ENCODE results near the gene DPP6. TPM values are rescaled to one million over a fixed set of nuclear protein-coding genes. Genes with fewer than 3 reads are reported as not detected.

The DPP6 gene
- total and polyA plus RNA-seq, 2 of the 8 experiments (the other 6 are each of a cell fraction or from before 2014, with no cell fraction given), result 4.7 to 6.8 TPM

DNA sequence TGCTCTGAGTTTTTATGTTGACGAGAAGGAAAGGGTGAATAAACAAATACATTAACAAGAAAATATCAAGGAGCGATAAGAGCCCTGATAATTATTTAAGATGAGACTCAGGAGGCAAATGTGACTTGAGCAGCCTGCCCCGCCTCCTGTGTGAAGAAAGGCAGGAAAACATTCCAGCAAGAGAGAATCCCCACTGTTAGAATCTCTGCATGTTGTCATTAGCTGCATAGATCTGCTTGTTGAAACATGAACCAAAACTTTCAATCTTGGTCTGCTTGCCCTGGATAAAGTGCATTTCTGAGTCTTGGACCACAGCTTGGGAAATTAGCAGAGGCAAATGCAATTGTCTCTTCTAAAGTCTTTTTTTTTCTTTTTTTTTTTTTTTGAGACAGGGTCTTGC is 120.0 kb downstream of the DPP6 start:
- H3K79me2 ChIP-seq (ENCODE audit: control insufficient read depth in 1 of 2, insufficient read depth in 2 of 2, low read length in 2 of 2), result no peaks in the 10 kb centered on the region
- no peak overlapping the region for H4K5ac ChIP-seq (ENCODE audit: insufficient read length, low read depth, low read length)
- no peak overlapping the region for H2BK5ac ChIP-seq (ENCODE audit: low read depth, low read length)
- H2AFZ ChIP-seq (ENCODE audit: low read length), result no peak overlapping the region
- no peak overlapping the region for H4K8ac ChIP-seq (ENCODE audit: extremely low read depth, insufficient read depth, low read length)
- no peak overlapping the region for H3K14ac ChIP-seq (ENCODE audit: insufficient read length)
- CTCF ChIA-PET (ENCODE audit: partially characterized antibody), result no interaction called here
- no peaks in the 10 kb centered on the region for H3K27me3 ChIP-seq (replicated peaks in 1 of 4; ENCODE audit: control insufficient read depth in 3 of 4, extremely low read depth in 1 of 4, insufficient read depth in 3 of 4, low read length in 3 of 4)
- FAIRE-seq (peak; percentile 66), DNase-seq (ENCODE audit: low read depth in 1 of 2, low spot score in 2 of 2) (no peak)
- H3K9me3 ChIP-seq (ENCODE audit: insufficient read depth in 2 of 2, low read depth in 1 of 2, low read length in 1 of 2), result no peaks in the 10 kb centered on the region
- POLR2A ChIA-PET (ENCODE audit: partially characterized antibody), result no interaction called here
- no peak overlapping the region for H2AK5ac ChIP-seq (ENCODE audit: low read depth, low read length)
- peak overlapping the region in 1 of 2 experiments; percentile 1; a peak in 2 of 4 replicates for H3K4me2 ChIP-seq (ENCODE audit: insufficient read depth in 1 of 2, low read depth in 2 of 2, low read length in 2 of 2)
- no peak overlapping the region for H4K91ac ChIP-seq (replicated peaks; ENCODE audit: insufficient read length, low read length)
- H3K23ac ChIP-seq (ENCODE audit: insufficient read length), result no peak overlapping the region
- no peaks in the 10 kb centered on the region for H3K79me1 ChIP-seq (ENCODE audit: low read depth, low read length)
- no peak overlapping the region for H2BK12ac ChIP-seq (ENCODE audit: low read depth, low read length)
- H3K23me2 ChIP-seq (ENCODE audit: low read depth, low read length), result no peaks in the 10 kb centered on the region
- 54% methylated on average over 3 of the region's 3 CpGs; no CpG with 5 or more reads in 1 of the 2 experiments for WGBS, 2 experiments (ENCODE audit: extremely low coverage in 1 of 2, insufficient coverage in 1 of 2, insufficient read length in 1 of 2, insufficient replicate concordance in 2 of 2, low coverage in 1 of 2, low lambda C conversion rate in 2 of 2, missing lambda C conversion rate in 1 of 2)
- no peak overlapping the region for H3K9ac ChIP-seq (replicated peaks in 1 of 4; ENCODE audit: extremely low read depth in 1 of 4, low read depth in 3 of 4, low read length in 3 of 4)
- no peak for TF ChIP-seq SIRT6 (IDR thresholded peaks at IDR 0.05; ENCODE audit: low read length)
- no peak for TF ChIP-seq SIX5 (IDR thresholded peaks at IDR 0.05; ENCODE audit: low read depth, low read length)
- no peak for TF ChIP-seq TAF7 (optimal IDR thresholded peaks at IDR 0.05; ENCODE audit: borderline replicate concordance, low read depth, low read length)
- TF ChIP-seq HDAC6 (IDR thresholded peaks at IDR 0.05; ENCODE audit: low read depth, low read length), result no peak
- peak; percentile 64; the same call in 1 of the 2 replicates for TF ChIP-seq TEAD4 (IDR thresholded peaks at IDR 0.05; ENCODE audit: low read depth, low read length)
- no peak for TF ChIP-seq EZH2 (IDR thresholded peaks at IDR 0.05; ENCODE audit: low read depth, low read length, severe bottlenecking)
- no peak for TF ChIP-seq PHF8 (conservative IDR thresholded peaks at IDR 0.05; ENCODE audit: low read depth, low read length)
- no peak for TF ChIP-seq RBBP5 (IDR thresholded peaks at IDR 0.05; ENCODE audit: borderline replicate concordance, low read depth, low read length)
- no peak overlapping the region for H3K56ac ChIP-seq (replicated peaks; ENCODE audit: insufficient read length, low read depth, low read length)
- H4K20me1 ChIP-seq (replicated peaks in 1 of 2; ENCODE audit: control insufficient read depth in 1 of 2, insufficient read depth in 2 of 2, low read length in 2 of 2), result no peaks in the 10 kb centered on the region
- no peak overlapping the region for H3K27ac ChIP-seq (ENCODE audit: low read depth, low read length)
- no peak overlapping the region for H3K4ac ChIP-seq (replicated peaks; ENCODE audit: insufficient read length, low read depth, low read length)
- H3K36me3 ChIP-seq (ENCODE audit: control insufficient read depth in 2 of 4, insufficient read depth in 4 of 4, low read length in 3 of 4), result no peaks in the 10 kb centered on the region
- no peak overlapping the region for H2BK120ac ChIP-seq (replicated peaks; ENCODE audit: low read depth, low read length)
- no peak overlapping the region for H3K18ac ChIP-seq (ENCODE audit: extremely low read depth, low read length)
- no peak overlapping the region for H3K4me3 ChIP-seq (ENCODE audit: extremely low read depth in 1 of 4, insufficient read depth in 2 of 4, low read depth in 3 of 4, low read length in 4 of 4)
- no peak overlapping the region for H2BK15ac ChIP-seq (ENCODE audit: low read length)
- peaks cover 13 to 25% (median 17%) of the 10 kb centered on the region in 4 experiments for H3K4me1 ChIP-seq (replicated peaks in 1 of 4; ENCODE audit: control insufficient read depth in 3 of 4, insufficient read depth in 4 of 4, low read length in 3 of 4)
- H2BK20ac ChIP-seq (ENCODE audit: low read length), result no peak overlapping the region
